Measurements from ENCODE around the gene PRDM16. TPM values are rescaled to one million over a fixed set of nuclear protein-coding genes. Genes with fewer than 3 reads are reported as not detected.
"Not testable (repeated sequence)": the region's sequence is repeated elsewhere in the genome, so short reads cannot be mapped to it uniquely, and the experiment has no call there.

Gene PRDM16
- total RNA-seq, 4 donors from 2014 or later = 0.08 to 0.19 (median 0.12) TPM

DNA sequence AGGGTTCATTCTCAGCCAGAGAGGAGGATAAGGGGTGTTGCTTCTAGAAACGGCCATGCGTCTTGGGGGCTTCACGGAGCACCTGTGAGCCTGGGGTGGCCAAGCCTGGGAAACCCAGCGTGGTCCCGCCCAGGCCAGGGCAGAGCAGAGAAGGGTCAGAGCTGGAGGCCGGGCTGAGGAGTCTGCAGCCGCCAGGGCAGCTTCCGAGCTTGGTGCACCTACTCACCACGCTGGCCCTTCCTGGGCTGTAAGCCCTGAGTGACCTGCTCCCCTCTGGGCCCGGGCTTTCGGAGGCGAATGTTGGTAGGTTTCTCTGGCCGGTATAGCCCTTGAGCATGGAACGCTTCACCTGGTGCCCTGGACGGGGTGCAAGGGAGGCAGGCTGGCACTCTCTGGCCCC is 215.7 kb downstream of the PRDM16 start:
- WGBS, 2 donors = 67 to 78% methylated on average over 3 to 7 of the region's 15 CpGs
- Histone ChIP-seq H3K4me3 (no peak overlapping the region), H3K27ac (no peak overlapping the region), H3K36me3 (no peaks in the 10 kb centered on the region), H3K27me3 (peaks cover 0 to 79% (median 0%) of the 10 kb centered on the region in 4 donors), H3K4me1 (no peaks in the 10 kb centered on the region), H3K9me3 (no peaks in the 10 kb centered on the region)
- DNase-seq = no peak
- TF ChIP-seq, protein P1, sequence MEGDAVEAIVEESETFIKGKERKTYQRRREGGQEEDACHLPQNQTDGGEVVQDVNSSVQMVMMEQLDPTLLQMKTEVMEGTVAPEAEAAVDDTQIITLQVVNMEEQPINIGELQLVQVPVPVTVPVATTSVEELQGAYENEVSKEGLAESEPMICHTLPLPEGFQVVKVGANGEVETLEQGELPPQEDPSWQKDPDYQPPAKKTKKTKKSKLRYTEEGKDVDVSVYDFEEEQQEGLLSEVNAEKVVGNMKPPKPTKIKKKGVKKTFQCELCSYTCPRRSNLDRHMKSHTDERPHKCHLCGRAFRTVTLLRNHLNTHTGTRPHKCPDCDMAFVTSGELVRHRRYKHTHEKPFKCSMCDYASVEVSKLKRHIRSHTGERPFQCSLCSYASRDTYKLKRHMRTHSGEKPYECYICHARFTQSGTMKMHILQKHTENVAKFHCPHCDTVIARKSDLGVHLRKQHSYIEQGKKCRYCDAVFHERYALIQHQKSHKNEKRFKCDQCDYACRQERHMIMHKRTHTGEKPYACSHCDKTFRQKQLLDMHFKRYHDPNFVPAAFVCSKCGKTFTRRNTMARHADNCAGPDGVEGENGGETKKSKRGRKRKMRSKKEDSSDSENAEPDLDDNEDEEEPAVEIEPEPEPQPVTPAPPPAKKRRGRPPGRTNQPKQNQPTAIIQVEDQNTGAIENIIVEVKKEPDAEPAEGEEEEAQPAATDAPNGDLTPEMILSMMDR (IDR thresholded peaks at IDR 0.05) = no peak
- TF ChIP-seq POLR2A (IDR thresholded peaks at IDR 0.05) = no peak
- intact Hi-C loops (cut with DNase I) = no loop called here

DNA sequence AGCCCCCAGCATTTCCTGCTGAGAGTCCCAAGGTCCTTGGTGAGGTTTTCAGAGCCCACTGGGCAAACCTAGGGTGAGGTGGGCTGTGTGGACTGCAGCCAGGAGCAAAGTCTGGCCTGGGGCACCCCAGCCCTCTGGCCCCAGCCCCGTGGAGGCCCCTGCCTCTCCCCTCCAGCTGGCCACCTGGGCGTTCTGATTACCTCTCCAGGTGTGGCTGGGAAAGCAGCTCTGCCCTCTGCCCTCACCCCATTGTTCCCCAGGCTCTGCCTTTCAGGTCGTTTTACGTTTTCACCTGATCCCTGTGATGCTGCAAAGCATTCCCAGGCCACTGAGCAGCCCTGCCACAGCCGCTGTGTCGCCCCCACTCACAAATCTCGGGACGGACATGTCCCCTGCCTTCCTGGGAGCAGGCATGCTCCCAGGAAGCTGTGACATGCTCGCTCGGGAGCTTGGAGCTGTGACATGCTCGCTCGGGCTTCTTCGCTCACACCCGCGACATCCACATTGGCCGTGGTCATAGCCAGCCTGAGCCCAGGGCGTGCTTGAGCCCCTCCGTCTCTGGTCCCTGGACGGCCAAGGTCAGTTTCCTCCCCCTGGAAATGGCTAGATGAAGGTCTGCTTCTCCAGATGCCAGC is 216.2 kb downstream of the PRDM16 start:
- H3K27me3 ChIP-seq = peaks cover 0 to 83% (median 0%) of the 10 kb centered on the region in 4 donors
- TF ChIP-seq POLR2A (IDR thresholded peaks at IDR 0.05) = no peak
- TF ChIP-seq, protein P1 (IDR thresholded peaks at IDR 0.05) = no peak
- no peaks in the 10 kb centered on the region for H3K9me3 ChIP-seq
- H3K27ac ChIP-seq = no peak overlapping the region
- WGBS, 2 donors = 63 to 73% methylated on average over 8 to 9 of the region's 19 CpGs
- no peaks in the 10 kb centered on the region for H3K4me1 ChIP-seq
- no peak for DNase-seq
- H3K4me3 ChIP-seq = no peak overlapping the region
- no peaks in the 10 kb centered on the region for H3K36me3 ChIP-seq
- intact Hi-C loops (cut with DNase I) = no loop called here

DNA sequence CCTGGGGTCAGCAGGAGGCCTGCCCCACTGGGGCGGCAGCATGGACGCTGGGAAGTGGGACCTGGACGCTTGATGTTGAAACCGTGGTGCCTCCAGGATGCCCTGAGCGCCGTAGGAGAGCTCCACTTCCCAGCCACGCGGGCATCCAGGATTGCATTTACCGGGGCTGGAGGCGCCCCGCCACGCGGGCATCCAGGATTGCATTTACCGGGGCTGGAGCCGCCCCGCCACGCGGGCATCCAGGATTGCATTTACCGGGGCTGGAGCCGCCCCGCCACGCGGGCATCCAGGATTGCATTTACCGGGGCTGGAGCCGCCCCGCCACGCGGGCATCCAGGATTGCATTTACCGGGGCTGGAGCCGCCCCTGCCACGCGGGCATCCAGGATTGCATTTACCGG is 218.1 kb downstream of the PRDM16 start:
- H3K27me3 ChIP-seq = peaks cover 0 to 87% (median 0%) of the 10 kb centered on the region in 4 donors
- WGBS, 2 donors = no CpG with 5 or more reads among the region's 33 CpGs
- H3K4me3 ChIP-seq; H3K9me3 ChIP-seq; H3K4me1 ChIP-seq; H3K27ac ChIP-seq; intact Hi-C loops (cut with DNase I); DNase-seq; H3K36me3 ChIP-seq: not testable (repeated sequence)

DNA sequence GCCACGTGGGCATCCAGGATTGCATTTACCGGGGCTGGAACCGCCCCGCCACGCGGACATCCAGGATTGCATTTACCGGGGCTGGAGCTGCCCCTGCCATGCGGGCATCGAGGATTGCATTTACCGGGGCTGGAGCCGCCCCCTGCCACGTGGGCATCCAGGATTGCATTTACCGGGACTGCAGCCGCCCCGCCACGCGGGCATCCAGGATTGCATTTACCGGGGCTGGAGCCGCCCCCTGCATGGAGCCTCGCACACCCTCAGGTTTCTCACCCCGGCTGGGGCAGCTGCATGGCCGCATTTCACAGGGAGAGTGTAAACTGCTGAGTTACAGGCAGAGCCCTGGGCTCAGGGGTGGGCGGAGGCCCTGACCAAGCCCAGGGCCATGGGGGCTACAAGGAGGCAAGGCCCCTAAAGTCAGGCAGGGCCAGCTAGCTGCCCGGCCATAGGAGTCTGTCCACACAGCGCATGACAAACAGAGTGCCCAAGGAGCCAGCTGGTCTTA is 218.7 kb downstream of the PRDM16 start:
- no peak for DNase-seq
- Histone ChIP-seq H3K9me3 (no peaks in the 10 kb centered on the region), H3K4me3 (no peak overlapping the region), H3K27me3 (peaks cover 0 to 87% (median 0%) of the 10 kb centered on the region in 4 donors), H3K36me3 (no peaks in the 10 kb centered on the region), H3K27ac (no peak overlapping the region), H3K4me1 (no peaks in the 10 kb centered on the region)
- intact Hi-C loops (cut with DNase I) = no loop called here
- no peak for TF ChIP-seq POLR2A (IDR thresholded peaks at IDR 0.05)
- TF ChIP-seq, protein P1 (IDR thresholded peaks at IDR 0.05) = no peak
- 97% methylated on average over 6 of the region's 25 CpGs; no CpG with 5 or more reads in 1 of the 2 donors for WGBS, 2 donors

DNA sequence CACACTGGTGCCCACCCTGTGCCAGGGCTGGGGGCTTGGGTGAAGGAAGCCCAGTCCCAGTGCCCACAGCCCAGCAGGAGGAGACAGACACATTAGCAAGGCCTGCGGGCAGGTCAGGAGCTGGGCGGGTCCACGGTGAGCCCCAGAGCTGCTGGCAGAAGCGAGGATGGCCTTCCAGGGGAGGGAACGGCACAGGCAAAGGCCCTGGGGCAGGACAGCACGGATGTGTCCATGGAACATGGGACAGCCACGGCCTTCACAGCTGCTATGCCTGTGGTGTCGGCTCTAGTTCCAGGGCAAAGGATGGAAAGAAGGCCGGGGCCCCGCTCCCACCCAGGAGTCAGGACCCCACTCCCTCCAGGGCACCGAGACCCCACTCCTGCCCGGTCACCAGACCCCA is 220.5 kb downstream of the PRDM16 start:
- DNase-seq = no peak
- WGBS, 2 donors = 83 to 100% methylated on average over 4 to 11 of the region's 12 CpGs

More for the DNA sequence above, 220.5 kb downstream of the PRDM16 start:
- H3K4me3 ChIP-seq = no peak overlapping the region
- H3K27me3 ChIP-seq = peaks cover 0 to 87% (median 0%) of the 10 kb centered on the region in 4 donors
- no peaks in the 10 kb centered on the region for H3K36me3 ChIP-seq
- H3K9me3 ChIP-seq = no peaks in the 10 kb centered on the region
- TF ChIP-seq, protein P1 (IDR thresholded peaks at IDR 0.05) = no peak
- no peak for TF ChIP-seq POLR2A (IDR thresholded peaks at IDR 0.05)
- H3K27ac ChIP-seq = no peak overlapping the region
- H3K4me1 ChIP-seq = no peaks in the 10 kb centered on the region
- intact Hi-C loops (cut with DNase I) = no loop called here
